ENCODE measurements around the gene NDUFA11. TPM values are rescaled to one million over a fixed set of nuclear protein-coding genes. Genes with fewer than 3 reads are reported as not detected.

Gene NDUFA11
- total RNA-seq, 1 donor from 2014 or later = 217 TPM

GRCh38 chr19:5865772-5866171 is 37.8 kb downstream of the NDUFA11 start:
- Mint-ChIP-seq H3K27ac (no peak overlapping the region), H3K4me1 (ENCODE audit: low read depth) (no peaks in the 10 kb centered on the region), H3K36me3 (ENCODE audit: insufficient read depth) (no peaks in the 10 kb centered on the region), H3K4me3 (ENCODE audit: low read depth) (no peak overlapping the region), H3K27me3 (peaks cover 19% of the 10 kb centered on the region), H3K9me3 (ENCODE audit: low read depth) (no peaks in the 10 kb centered on the region)
- no peak for DNase-seq (ENCODE audit: low spot score, unreplicated experiment)
- no peak for TF ChIP-seq CTCF (IDR thresholded peaks at IDR 0.05; ENCODE audit: unreplicated experiment)

DNA sequence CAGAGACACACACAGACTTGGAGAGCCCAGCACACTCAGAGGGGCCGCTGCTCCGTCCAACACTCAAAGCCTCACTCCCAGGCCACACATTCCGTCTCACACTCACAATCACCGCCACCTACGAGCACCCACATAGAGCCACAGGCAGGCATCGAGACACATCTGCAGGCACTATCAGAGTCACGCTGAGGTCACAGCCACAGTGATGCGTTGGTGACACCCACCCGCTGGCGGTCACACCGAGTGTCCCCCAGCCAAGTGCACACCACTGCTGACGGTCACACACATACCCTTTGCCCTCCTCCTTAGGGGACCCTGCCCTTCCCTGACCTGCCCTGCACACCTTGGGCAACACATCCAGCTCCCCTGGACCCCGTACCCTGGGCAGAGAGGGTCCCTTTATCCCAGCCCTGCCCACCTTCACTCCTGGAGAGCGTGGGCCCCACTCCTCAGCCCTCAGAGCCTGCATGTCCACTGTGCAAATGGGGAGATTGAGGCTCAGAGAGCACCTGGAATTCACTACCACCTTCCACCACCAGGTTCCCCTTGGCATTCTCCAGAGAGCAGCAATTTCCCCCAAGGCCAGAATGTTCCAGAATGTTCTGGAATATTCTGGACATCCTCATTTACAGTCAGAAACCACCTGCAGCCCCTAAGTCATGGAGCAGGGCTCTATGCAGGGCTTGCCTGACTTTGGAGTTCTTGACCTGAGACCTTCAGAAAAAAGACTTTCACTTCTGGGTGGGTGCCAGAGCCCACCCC is 38.7 kb downstream of the NDUFA11 start:
- peak; percentile 32 for TF ChIP-seq CTCF (IDR thresholded peaks at IDR 0.05; ENCODE audit: unreplicated experiment)
- H3K9me3 Mint-ChIP-seq (ENCODE audit: low read depth) = no peaks in the 10 kb centered on the region
- H3K4me3 Mint-ChIP-seq (ENCODE audit: low read depth) = no peak overlapping the region
- no peak for DNase-seq (ENCODE audit: low spot score, unreplicated experiment)
- no peaks in the 10 kb centered on the region for H3K36me3 Mint-ChIP-seq (ENCODE audit: insufficient read depth)
- peak overlapping the region; percentile 58 for H3K27ac Mint-ChIP-seq
- H3K27me3 Mint-ChIP-seq = peaks cover 21% of the 10 kb centered on the region
- no peaks in the 10 kb centered on the region for H3K4me1 Mint-ChIP-seq (ENCODE audit: low read depth)

GRCh38 chr19:5864013-5864720 is 39.4 kb downstream of the NDUFA11 start:
- Mint-ChIP-seq H3K36me3 (ENCODE audit: insufficient read depth) (no peaks in the 10 kb centered on the region), H3K4me1 (ENCODE audit: low read depth) (no peaks in the 10 kb centered on the region), H3K27ac (no peak overlapping the region), H3K27me3 (peaks cover 22% of the 10 kb centered on the region), H3K4me3 (ENCODE audit: low read depth) (no peak overlapping the region), H3K9me3 (ENCODE audit: low read depth) (no peaks in the 10 kb centered on the region)
- no peak for DNase-seq (ENCODE audit: low spot score, unreplicated experiment)
- no peak for TF ChIP-seq CTCF (IDR thresholded peaks at IDR 0.05; ENCODE audit: unreplicated experiment)

DNA sequence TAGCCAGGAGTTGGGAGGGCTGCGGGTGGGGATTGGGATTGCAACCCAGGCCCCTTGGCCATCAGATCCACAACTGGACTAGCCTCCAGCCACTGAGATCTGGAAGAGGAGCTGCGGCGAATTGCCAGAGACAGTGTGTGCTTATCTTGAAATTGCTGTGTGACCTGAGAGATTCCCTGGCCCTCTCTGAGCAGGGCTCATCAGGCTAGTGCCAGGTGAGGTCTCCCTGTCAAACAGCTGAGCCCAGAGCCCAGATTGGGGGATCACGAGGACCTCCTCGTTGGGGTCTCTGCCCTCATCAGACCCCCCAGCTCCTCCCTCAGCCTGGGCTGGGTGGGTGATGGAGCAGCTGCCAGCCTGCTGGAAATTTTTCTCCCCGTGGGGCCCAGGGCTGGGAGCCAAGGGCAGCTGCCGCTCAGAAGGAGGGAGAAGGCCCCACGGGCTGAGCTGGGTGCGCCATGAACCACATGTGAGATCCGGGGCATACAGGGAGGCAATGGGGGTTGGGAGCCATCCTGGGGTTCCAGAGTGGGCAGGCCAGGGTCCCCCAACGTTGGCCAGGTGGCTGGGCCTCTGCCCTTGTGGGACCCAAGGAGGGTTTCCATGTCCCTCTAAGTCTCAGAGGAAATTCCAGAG is 40.4 kb downstream of the NDUFA11 start:
- H3K9me3 Mint-ChIP-seq (ENCODE audit: low read depth) = no peaks in the 10 kb centered on the region

More for the DNA sequence above, 40.4 kb downstream of the NDUFA11 start:
- no peak for DNase-seq (ENCODE audit: low spot score, unreplicated experiment)
- Mint-ChIP-seq H3K36me3 (ENCODE audit: insufficient read depth) (no peaks in the 10 kb centered on the region), H3K4me3 (ENCODE audit: low read depth) (no peak overlapping the region), H3K27me3 (peaks cover 22% of the 10 kb centered on the region), H3K4me1 (ENCODE audit: low read depth) (no peaks in the 10 kb centered on the region), H3K27ac (no peak overlapping the region)
- TF ChIP-seq CTCF (IDR thresholded peaks at IDR 0.05; ENCODE audit: unreplicated experiment) = no peak
